ENCODE results near the gene UBE2I.

UBE2I gene

GRCh38 chr16:1311738-1312466, 2.5 kb downstream of the UBE2I start:
- no peak for DNase-seq (ENCODE audit: low read depth, low spot score)
- H3K27ac ChIP-seq = no peak overlapping the region

GRCh38 chr16:1312467-1312816, 3.0 kb downstream of the UBE2I start:
- H3K27ac ChIP-seq = no peak overlapping the region
- no peak for DNase-seq (ENCODE audit: low read depth, low spot score)

- no peak overlapping the region for H3K27ac ChIP-seq
Measured at GRCh38 chr16:1312903-1313302, 3.5 kb downstream of the UBE2I start.

GRCh38 chr16:1313721-1314369, 4.4 kb downstream of the UBE2I start:
- no peak for DNase-seq (ENCODE audit: low read depth, low spot score)
- H3K27ac ChIP-seq = no peak overlapping the region

More at GRCh38 chr16:1312903-1313302, 3.5 kb downstream of the UBE2I start:
- DNase-seq (ENCODE audit: low read depth, low spot score) = no peak

- H3K27ac ChIP-seq = no peak overlapping the region
- no peak for DNase-seq (ENCODE audit: low read depth, low spot score)
Measured at GRCh38 chr16:1314399-1315068, 5.1 kb downstream of the UBE2I start.

- no peak overlapping the region for H3K27ac ChIP-seq
- no peak for DNase-seq (ENCODE audit: low read depth, low spot score)
Measured at GRCh38 chr16:1315081-1316032, 5.9 kb downstream of the UBE2I start.

GRCh38 chr16:1316033-1316405, 6.6 kb downstream of the UBE2I start:
- no peak for DNase-seq (ENCODE audit: low read depth, low spot score)
- H3K27ac ChIP-seq = no peak overlapping the region

GRCh38 chr16:1317479-1318267, 8.2 kb downstream of the UBE2I start:
- H3K27ac ChIP-seq = no peak overlapping the region
- DNase-seq (ENCODE audit: low read depth, low spot score) = no peak

GRCh38 chr16:1318268-1318545, 8.8 kb downstream of the UBE2I start:
- H3K27ac ChIP-seq = no peak overlapping the region
- DNase-seq (ENCODE audit: low read depth, low spot score) = no peak

- no peak overlapping the region for H3K27ac ChIP-seq
- DNase-seq (ENCODE audit: low read depth, low spot score) = no peak
Measured at GRCh38 chr16:1319041-1319440, 9.6 kb downstream of the UBE2I start.

GRCh38 chr16:1320097-1320496, 10.7 kb downstream of the UBE2I start:
- DNase-seq (ENCODE audit: low read depth, low spot score) = no peak
- H3K27ac ChIP-seq = no peak overlapping the region

- no peak overlapping the region for H3K27ac ChIP-seq
- DNase-seq (ENCODE audit: low read depth, low spot score) = no peak
Measured at GRCh38 chr16:1320658-1321240, 11.3 kb downstream of the UBE2I start.

- no peak for DNase-seq (ENCODE audit: low read depth, low spot score)
- no peak overlapping the region for H3K27ac ChIP-seq
Measured at GRCh38 chr16:1322407-1322806, 13.0 kb downstream of the UBE2I start.

- no peak for DNase-seq (ENCODE audit: low read depth, low spot score)
- H3K27ac ChIP-seq = no peak overlapping the region
Measured at GRCh38 chr16:1323296-1324239, 14.1 kb downstream of the UBE2I start.

GRCh38 chr16:1324286-1324826, 14.9 kb downstream of the UBE2I start:
- DNase-seq (ENCODE audit: low read depth, low spot score) = no peak
- no peak overlapping the region for H3K27ac ChIP-seq

GRCh38 chr16:1325261-1325660, 15.8 kb downstream of the UBE2I start:
- DNase-seq (ENCODE audit: low read depth, low spot score) = no peak
- no peak overlapping the region for H3K27ac ChIP-seq

GRCh38 chr16:1325673-1326371, 16.4 kb downstream of the UBE2I start:
- no peak overlapping the region for H3K27ac ChIP-seq
- DNase-seq (ENCODE audit: low read depth, low spot score) = no peak

- no peak overlapping the region for H3K27ac ChIP-seq
- DNase-seq (ENCODE audit: low read depth, low spot score) = no peak
Measured at GRCh38 chr16:1326391-1326790, 17.0 kb downstream of the UBE2I start.

Data from epithelial cell of prostate (primary cell).